HCEC 1CT (cell line): ENCODE results near the gene KCNE3.

Experiments
- DNase-seq: peaks from one replicate; pipeline ENCODE4 v3.0.0-alpha.2; 2017

The KCNE3 gene, protein sequence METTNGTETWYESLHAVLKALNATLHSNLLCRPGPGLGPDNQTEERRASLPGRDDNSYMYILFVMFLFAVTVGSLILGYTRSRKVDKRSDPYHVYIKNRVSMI

DNA sequence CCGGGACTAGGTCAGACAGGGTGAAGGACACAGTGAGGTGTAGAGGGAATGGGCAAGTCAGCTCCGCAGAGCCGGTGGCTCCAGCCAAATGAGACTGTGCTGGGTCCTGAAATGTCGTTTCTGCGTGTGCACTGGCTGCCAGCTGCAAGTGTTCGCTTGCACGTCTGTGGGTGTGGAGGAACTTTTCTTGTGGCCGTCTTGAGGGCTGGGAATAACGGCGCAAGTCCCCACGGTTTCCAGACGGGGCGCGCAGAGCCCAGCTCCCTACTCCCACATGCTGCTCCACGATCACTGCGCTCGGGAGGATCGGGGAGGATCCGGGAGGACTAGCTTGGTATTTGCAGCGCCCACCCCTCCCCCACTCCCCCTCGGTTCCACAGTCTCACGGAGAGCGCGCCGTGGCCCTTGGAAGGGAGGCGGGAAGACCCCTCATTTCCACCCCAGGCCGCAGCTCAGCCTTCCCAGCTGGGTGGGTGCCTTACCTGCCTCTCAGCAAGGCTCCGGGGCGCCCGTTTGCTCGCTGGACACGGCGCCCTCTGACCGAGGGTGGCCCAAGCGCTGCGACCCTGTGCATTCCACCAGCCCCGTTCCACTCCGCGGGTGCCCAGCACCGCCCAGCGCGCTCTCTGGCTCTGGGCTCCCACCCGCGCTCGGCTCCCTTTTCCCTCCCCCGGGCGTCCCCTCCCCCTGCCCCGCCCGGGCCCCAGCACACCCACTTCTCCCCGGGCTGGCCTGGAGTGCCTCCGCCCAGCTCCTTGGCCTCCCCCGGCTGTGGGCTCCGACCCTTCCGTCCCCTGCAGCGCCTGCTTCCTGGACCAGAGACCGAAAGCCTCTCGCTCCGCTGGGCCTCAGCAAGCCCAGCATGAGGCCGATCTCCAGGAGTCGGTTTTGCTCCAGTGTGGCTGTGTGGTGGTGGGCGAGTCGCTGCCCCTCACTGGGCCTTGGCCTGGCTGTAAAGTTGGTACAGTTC, at the start of gene KCNE3:
KCNE3 (minus strand) TSS at position 634 of the 970 bp plus-strand sequence. CDS start 9,986 bp downstream, outside the sequence.
- DNase-seq = no peak

DNA sequence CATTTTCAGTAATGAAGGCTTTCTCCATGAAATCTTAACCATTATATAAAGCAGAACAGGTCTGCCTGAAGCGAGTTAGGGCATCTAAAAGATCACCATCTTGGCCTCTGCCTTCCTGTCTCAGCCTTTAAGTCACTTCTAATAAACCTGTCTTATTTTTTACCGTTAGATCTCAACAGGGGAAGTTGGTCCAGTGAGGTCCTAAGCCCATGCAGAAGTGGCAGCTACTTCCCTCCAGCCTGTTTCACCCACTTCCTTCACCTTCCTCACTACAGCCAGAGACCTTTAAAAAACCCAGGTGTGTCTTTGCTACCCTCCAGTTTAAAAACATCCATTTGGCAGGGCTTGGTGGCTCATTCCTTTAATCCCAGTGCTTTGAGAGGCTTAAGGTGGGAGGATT, 40.2 kb upstream of the KCNE3 start:
- DNase-seq = no peak

DNA sequence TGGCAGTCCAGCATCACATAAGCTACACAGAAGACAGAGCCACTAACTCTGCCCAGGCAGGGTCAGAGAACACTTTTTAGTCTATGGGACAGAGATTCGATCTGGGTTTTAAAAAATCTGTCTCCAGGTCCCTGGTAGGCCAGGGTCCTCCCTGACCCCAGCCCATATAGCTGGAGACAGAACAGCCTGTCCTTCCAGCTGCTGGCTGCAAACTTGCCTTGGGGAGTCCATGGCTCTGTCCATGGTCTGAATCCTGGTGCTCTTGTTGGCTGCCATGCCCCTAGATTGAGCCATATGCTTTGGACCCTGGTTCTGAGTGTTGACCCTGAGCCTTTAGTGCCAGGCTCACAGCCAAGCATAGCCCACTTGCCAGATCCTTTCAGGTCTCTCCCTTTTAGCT, 39.5 kb upstream of the KCNE3 start:
- no peak for DNase-seq

DNA sequence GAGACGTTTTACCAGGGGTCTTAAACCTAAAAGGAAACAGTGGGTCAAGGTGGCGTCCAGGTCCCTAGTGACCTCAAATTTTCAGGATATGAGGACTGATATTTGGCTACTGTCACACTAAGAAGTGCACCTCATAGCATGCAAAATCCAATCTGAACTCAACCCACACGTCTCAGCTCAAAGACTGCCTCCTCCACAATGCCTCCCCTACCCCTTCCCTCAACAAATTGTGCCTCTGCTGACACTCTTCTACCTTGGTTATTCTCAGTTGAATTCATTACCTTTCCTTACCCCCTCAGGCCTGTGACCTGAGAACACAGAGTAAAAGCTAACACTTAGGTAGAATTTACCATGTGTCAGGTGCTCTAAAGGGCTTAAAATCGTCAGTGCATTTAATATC, 38.6 kb upstream of the KCNE3 start:
- no peak for DNase-seq

DNA sequence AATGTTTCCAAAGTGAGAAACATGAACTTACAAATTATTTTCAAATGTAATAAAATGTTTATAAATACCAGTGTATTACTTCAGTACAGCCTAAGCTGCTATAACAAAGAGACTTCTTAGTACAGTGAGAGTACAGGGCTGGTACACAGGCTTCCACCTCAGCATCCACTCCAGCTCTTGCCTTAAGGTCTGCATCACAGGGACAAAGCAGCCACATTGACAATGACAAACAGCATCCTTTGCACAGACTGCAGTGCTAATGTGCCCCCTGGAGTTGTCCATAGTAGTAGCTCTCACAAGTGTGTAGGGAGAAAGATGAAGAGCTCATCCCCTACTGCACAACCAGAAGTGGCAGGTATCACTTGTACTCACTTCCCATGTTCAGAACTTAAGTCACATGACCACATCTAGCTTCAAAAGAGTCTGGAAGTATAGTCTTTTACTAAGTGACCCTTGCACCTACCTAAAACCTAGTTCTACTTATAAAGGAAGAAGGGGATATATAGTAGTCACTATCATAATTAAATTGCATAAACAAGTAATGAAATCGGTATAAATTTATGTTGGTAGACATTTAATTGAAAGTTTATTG, 36.8 kb upstream of the KCNE3 start:
- no peak for DNase-seq

DNA sequence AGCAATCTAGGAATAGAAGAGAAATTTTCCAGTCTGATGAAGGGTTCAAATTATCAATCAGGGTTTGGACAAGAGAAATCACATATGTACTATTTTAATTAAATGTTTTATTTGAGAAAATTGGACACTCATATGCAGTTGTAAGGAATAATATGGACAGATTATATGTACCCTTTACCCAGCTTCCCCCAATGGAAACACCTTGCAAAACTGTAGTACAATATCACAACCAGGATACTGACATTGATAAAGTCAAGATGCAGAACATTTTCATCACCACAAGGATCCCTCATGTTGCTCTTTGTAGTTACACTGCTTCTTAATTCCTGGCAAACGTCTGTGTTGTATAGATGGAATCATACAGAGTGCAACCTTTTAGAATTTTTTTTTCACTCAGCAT, 27.6 kb upstream of the KCNE3 start:
- no peak for DNase-seq

DNA sequence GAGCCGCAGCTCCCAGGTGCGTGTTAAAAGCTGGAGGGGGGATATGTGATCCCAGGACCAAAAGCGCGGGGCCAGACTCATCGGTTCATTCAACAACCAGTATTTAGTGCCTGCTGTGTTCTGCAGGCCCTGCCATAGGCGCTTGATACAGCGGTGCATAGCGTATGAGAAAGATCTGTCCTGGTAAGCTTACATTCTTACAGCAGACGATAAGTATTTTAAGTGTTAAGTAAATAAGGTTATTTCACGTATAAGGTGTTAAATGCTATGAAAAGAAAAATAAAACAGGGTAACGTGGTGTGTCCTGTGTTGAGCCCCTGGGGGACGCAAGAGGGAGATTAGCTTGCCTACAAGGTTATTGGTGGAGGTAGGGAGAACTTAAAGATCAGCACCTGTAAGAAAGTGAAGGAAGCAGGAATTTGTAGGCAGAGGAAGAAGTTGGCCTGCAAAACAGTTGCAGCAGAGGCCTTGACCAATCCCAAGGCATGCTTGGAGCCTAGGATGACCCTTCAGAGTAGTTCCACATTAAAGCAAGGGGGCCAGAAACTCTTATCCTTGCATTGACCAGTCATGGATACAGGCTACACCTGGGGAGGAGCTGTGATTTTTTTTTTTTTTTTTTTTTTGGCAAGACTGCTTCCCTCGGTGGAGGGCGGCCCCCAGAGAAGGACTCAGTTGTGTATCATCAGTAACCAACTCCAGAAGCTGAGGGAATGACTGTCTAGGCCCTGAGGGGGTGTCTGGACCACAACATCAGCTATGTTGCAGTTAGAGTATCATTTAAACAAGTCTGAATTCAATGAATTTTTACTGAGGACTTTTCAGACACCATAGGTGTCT, 26.7 kb upstream of the KCNE3 start:
- DNase-seq = peak; percentile 51

DNA sequence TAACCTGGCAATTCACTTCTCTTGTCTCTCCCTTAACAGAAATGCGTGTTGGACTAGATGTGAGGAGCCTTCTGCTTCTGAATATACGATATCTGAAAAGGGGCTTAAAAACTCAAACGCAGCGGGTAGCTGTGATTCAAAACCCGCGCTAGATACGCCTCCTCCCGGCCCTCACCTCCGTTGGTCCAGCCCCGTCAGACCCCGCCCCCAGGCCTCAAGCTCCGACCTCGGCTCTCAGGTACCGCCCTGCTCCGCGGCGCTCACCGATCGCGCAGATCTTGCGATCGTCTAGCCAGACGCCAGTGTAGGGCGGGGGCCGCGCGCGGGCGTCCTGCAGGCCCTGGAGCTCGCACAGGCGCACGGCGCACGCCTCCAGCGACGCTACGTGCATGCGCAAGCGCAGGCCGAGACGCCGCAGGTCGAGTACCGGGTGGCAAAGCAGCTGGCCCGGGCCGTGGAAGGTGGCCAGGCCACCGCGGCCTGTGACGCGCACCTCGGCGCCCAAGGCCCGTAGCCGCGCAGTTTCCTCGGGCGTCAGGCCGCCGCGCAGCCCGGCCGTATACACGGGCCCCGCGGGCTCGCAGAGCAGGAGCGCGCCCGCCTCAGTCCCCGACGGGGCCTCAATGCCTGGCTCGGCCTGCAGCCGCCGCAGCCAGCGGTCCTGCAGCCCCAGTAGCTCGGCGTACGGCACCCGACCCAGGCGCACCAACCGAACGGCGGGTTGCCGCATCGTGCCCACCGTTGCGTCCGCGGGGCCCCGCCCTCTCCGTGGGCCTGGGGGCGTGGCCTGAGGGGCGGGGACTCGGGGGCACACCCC, 25.8 kb upstream of the KCNE3 start, which contains the start of gene LIPT2:
LIPT2 (minus strand) TSS at position 751 of the 817 bp plus-strand sequence; CDS start at position 730, 21 bp downstream.
- peak; percentile 96 for DNase-seq

DNA sequence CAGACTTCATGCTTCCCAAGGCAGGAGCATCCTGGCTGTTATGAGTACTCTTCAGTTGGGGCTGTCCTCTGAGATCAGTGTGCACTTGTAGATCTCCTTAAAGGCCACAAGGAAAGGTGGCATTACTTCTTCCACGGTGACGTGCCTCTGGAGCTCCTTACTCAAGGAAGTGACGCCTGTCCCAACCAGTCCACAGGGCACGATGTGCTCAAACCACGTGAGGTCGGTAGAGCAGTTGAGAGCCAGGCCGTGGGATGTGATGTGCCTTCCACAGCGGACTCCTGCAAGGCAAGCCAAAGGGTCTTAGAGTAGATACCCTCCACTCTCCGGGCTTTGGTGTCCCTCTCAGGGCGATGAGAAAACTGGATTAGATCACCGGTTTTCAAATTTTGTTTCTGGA, 24.7 kb upstream of the KCNE3 start:
- DNase-seq = no peak

DNA sequence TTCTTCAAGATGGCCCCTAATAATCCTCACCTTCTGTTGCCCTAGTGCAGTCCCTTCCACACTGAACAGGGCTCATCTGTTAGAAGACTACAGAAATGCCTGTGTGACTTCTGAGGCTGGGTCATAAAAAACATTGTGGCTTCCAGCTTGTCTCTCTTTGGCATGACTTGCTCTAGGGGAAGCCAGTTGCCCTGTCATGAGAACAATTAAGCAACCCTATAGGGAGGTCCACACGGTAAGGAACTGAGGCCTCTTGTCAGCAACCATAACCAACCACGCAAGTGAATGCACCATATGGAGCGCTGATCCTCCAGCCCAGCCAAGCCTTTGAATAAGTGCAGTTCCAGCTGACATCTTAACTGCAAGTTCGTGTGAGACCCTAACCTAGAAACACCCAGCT, 23.6 kb upstream of the KCNE3 start:
- DNase-seq = no peak

DNA sequence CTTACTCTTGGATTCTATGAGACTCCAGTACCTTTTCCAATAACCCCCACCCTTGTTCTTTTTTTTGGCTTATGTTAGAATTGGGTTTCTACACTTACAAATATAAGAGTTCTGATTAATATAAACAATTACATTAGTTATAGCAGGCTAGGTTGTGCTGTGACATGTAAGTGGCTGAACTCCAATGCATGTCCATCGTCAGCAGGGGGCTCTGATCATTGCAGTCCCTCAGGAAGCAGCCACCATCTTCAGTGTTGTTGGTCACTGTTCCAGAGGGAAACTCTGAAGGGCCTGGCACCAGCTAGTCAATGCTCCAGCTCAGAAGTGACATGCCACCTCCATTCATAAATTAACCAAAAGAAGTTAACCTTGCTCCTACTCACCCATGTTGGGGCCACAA, 20.5 kb upstream of the KCNE3 start:
- peak; percentile 4 for DNase-seq

DNA sequence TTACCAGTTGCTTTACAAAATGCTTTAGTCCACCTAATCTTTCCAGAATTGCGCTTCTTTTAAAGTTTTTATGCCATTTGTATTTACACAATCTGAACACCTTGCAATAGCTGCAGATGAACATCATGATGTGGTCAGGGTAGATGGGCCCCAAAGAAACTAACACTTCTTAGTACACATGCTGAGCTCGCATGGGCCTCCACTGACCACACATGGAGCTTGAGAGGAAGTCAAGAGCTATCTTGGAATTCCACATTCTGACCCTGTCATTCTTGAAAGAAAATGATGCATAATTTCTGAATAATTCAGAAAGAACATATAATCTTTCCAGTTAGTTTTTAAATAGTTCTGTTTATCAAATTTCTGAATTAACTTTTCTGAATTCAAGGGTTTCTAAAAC, 18.5 kb upstream of the KCNE3 start:
- no peak for DNase-seq

DNA sequence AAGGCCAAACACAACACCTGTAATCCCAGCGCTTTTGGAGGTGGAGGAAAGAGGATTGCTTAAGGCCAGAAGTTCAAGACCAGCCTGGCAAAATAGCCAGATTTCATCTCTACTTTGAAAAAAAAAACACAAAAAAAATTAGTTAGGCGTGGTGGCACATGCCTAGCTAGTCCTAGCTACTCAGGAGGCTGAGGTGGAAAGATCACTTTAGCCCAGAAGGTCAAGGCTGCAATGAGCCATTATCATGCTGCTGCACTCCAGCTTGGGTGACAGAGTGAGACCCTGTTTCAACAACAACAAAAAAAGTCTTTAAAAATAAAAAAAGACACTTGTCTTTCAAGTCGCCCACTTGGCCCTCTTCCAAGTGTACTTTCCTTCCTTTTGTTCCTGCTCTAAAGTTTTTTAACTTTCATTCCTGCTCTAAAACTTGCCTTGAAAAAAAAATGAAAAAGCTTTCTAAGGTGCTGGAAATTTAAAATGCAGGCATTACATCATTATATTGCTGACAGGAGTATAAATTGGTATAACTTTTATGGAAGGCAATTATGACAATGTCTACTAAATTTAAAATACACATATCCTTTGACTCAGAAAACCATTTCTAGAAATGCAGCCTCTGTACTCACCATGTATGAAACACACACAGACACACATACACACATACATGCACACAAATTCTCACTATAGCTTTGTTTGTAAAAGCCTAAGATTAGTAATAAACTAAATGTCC, 13.5 kb upstream of the KCNE3 start:
- no peak for DNase-seq

DNA sequence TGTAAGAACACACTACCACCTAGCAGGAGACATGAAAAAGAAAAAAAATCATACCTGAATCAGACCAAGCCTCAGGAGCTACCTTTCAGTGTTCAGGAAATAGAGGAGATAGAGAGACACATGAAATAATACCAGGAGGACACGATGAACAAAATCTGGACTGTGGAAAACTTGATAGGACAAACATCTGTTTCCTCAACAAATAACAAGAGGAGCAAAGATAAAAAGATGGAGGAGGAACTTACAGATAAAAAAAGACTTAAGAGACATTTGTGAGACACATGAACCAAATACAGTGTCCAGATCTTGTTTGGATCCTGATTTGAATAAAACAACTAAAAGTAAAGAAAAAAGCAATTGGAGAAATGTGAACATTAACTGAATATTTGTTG, 12.4 kb upstream of the KCNE3 start:
- no peak for DNase-seq

DNA sequence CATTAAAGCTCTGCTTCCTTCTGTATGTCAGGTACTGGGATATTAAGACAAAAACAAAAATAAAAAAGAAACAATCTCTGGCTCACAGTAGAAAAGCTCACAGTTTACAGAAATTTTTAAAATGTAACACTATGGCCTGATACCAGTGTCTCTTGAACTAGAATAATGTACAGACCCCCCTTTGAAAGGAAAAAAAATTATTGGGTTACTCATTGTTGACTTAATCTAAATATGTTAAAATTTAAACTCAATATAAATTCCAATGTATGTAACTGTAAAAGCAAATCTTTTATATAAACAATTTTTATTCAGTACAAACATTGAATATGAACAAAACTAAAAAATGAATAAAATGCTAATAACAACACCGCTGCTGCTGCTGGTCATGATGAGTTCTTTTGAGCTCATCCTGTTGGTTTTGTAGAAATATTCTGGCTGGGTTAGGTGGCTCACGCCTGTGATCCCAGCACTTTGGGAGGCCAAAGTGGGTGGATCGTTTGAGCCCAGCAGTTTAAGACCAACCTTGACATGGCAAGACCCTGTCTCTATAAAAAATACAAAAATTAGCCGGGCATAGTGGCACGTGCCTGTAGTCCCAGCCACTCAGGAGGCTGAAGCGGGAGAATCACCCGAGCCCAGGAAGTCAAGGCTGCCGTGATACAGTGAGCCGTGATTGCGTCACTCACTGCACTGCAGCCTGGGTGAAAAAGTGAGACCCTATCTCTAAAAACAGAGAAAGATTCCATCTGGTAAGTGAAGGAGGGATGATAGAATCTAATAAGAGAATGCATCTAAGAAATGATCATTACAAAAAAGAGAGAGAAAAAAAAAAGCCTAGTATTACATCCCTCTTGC, 11.8 kb upstream of the KCNE3 start:
- no peak for DNase-seq

DNA sequence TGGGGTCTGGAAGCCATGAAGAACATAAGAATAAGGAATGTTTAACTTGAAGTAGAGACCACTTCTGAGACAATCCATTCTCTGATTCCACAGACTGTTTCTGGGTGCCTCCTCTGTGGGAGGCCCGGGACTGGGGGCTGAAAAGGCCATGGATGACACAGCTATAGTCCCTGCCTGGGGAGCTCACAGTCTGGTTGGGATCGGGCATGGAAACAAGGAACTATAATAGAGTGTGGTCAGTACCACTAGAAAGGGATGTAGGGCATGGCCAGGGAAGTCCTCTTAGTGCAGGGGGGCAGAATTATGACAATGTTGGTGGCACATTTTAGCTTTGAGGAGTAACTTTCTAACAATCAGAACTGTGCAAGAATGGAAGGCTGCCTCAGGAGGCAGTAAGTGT, 9.2 kb upstream of the KCNE3 start:
- DNase-seq = no peak

DNA sequence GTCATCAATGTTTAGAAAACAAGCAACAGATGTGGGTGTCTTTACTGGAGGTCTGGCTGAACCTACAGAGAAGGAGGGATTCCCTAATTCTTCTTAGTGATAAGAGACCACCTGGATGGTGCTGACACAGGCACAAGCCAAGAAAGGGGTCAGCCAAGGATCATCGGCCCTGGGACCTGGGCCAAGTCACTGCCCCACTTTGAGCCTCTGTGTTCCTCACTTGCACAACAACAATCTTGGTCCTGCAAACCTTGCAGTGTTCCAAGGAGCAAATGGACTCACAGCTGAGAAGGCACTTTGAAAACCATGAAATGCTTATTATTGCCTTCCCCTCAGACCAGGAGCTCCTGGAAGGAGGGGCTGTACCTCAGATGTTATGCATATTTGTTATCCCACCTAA, 7.0 kb upstream of the KCNE3 start:
- DNase-seq = no peak

DNA sequence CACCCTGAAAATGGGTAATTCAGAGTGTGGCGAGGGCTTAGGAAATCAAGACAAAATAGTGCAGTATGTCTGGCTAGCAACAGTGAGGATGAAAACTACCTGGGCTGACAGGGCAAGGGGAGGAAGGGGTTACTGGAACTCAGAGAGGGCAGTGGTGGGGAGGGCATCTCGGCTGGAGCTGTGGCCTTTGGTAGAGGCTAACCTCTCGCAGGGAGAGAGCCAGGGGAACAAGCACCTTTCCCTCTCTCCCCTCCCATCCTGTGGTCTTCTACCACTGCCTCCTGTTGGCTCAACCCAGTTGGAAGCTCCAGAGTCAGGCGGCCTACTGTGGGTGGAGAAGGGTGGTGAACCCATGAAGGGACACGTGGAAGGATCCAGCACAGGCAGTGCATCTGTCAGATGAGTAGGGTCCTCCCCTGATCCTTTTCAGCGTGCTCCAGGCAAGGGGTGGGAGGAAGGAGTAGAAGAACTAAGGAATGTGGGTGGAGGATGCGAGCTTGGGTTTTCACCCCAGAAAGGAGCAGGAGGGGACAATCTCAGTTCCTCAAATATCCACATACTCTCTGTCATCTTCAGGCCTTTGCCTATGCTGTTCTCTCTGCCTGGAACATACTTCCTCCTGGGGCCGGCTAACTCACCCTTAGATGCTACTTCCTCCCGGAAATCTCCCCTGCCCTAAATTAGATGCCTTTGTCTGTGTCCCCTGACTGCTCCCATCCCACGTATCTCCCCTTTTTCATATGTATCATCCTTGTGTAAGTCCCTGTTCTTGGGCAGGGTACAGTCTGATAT, 6.2 kb upstream of the KCNE3 start:
- no peak for DNase-seq

DNA sequence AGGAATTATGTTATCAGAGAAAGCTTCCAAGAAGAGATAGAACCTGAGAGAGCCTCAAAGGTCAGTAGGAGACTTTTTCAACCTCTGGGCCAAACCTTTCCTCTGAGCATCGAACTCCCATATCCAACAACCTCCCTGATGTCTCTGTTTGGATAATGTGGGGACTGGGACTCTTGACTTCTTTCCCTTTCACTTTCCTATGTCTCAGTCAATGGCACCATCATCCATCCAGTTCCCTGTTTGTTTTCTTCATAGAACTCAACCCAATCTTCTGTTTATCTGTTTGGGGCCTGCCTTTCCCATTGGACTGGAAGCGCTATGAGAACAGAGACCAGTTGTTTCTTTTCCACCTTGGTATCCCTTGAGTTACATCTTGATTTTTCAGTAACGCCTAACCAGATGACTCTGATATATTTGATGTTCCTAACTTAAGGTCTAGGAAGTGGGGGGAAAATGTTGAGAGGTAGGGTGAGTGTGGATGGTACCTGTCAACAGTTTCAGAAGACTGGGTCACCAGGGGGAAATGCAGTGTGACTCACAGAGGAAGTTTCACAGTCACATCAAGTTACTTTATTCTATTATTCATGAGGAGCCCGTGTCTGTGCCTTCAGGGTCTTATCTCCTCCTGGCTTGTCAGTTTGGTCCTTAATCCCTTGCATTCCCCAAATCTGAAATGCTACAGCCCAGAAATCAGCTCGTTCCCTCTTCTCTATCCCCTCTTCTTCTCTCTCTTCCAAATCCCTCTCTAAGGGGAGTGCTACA, 4.5 kb upstream of the KCNE3 start:
- DNase-seq = no peak
